Astrocyte (in vitro differentiated cells and primary cell): ENCODE results near the gene GARIN5A.

Experiments
- EZH2 ChIP-seq: IDR thresholded peaks from 2 replicates; pipeline ENCODE4 v1.6.1; 2012; ENCODE audit warnings: mild to moderate bottlenecking, low read length, inconsistent platforms; ENCODE audit not compliant: insufficient read depth
- TF ChIP-seq, protein P1 (sequence below): IDR thresholded peaks from 2 replicates; pipeline ENCODE4 v1.5.1; 2011; ENCODE audit warnings: low read depth, mild to moderate bottlenecking, inconsistent platforms, low read length, moderate library complexity; ENCODE audit not compliant: insufficient read depth

DNA sequence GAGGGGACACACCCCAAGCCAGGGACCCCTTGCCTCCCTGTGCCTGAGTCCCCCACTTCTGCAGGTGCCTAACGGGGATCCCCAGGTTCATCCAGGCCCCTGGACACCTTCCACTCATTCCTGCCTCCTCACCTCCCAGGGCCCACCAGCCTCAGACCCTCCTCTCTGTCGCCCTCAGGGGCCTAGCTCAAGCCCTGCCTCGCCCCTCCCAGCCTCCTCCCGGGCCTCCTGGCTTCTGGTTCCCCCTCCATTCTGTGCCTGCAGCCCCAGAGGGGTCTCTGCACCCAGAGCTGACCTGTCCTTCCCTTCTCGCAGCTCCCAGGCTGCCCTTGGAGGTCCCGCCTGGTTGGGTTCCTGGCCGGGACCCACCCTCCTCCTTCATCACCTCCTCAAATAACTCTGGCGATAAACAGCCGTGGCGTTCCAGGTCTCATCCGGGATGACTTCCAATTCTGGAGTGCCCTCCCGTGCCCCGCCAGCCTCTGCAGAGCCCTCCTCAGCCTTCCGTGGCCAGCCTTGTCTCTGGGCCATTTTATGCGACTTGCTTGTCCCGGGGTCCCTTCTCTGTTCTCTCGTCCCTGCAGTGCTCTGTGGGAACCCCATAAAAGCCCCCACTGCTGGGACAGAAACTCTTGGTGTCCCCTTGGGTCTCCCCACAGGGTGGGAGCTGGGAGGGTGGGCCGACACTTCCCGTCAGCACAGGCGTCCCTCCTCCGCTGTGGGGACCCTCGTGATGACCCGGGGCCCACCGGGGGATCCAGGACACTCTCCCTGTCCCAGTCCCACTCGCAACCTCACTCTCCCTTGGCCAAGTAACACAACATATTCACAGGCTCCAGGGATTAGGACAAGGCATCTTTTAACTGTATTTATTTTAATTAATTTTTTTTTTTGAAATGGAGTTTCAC is 25.2 kb upstream of the GARIN5A start:
- TF ChIP-seq, protein P1, sequence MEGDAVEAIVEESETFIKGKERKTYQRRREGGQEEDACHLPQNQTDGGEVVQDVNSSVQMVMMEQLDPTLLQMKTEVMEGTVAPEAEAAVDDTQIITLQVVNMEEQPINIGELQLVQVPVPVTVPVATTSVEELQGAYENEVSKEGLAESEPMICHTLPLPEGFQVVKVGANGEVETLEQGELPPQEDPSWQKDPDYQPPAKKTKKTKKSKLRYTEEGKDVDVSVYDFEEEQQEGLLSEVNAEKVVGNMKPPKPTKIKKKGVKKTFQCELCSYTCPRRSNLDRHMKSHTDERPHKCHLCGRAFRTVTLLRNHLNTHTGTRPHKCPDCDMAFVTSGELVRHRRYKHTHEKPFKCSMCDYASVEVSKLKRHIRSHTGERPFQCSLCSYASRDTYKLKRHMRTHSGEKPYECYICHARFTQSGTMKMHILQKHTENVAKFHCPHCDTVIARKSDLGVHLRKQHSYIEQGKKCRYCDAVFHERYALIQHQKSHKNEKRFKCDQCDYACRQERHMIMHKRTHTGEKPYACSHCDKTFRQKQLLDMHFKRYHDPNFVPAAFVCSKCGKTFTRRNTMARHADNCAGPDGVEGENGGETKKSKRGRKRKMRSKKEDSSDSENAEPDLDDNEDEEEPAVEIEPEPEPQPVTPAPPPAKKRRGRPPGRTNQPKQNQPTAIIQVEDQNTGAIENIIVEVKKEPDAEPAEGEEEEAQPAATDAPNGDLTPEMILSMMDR = no peak
- TF ChIP-seq EZH2 = no peak
